Measurements from ENCODE around the gene AVPR2. TPM values are rescaled to one million over a fixed set of nuclear protein-coding genes. Genes with fewer than 3 reads are reported as not detected.

Gene AVPR2
- total RNA-seq, 6 donors from 2014 or later: 1.2 to 2.8 (median 1.4) TPM; not detected in 3

DNA sequence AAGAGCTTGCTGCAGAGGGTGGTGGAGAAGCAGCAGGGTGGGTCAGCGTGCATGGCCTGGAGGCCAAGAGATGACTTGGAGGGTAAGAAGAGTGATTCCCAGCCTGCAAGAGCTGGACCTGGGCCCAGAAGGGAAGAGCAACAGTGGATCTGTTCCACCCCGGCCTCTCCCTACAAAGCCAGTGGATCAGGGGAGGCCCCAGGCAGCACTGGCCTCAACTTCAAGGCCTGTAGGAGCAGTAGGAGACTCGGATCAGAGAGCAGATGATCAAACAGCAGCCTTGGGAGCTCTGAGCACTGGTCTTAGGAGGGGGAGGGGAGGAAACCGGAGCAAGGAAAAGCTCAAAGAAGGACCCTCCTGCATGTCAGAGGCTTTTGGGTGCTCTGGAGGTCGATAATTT is 26.1 kb upstream of the AVPR2 start:
- no peaks in the 10 kb centered on the region for H3K4me1 ChIP-seq
- no peaks in the 10 kb centered on the region for H3K36me3 ChIP-seq
- H3K9me3 ChIP-seq: no peaks in the 10 kb centered on the region
- no peak overlapping the region for H3K27ac ChIP-seq
- no peak for DNase-seq
- 35 to 53% methylated on average over 5 of the region's 5 CpGs for WGBS, 2 donors
- H3K4me3 ChIP-seq: no peak overlapping the region
- TF ChIP-seq POLR2A (IDR thresholded peaks at IDR 0.05) (no peak), POLR2AphosphoS5 (IDR thresholded peaks at IDR 0.05) (no peak), EP300 (IDR thresholded peaks at IDR 0.05) (no peak)
- TF ChIP-seq, protein P1, sequence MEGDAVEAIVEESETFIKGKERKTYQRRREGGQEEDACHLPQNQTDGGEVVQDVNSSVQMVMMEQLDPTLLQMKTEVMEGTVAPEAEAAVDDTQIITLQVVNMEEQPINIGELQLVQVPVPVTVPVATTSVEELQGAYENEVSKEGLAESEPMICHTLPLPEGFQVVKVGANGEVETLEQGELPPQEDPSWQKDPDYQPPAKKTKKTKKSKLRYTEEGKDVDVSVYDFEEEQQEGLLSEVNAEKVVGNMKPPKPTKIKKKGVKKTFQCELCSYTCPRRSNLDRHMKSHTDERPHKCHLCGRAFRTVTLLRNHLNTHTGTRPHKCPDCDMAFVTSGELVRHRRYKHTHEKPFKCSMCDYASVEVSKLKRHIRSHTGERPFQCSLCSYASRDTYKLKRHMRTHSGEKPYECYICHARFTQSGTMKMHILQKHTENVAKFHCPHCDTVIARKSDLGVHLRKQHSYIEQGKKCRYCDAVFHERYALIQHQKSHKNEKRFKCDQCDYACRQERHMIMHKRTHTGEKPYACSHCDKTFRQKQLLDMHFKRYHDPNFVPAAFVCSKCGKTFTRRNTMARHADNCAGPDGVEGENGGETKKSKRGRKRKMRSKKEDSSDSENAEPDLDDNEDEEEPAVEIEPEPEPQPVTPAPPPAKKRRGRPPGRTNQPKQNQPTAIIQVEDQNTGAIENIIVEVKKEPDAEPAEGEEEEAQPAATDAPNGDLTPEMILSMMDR (IDR thresholded peaks at IDR 0.05): no peak
- ATAC-seq (ENCODE audit: low FRiP score in 2 of 2): no peak
- H3K27me3 ChIP-seq: peaks cover 0 to 33% (median 0%) of the 10 kb centered on the region in 4 donors

DNA sequence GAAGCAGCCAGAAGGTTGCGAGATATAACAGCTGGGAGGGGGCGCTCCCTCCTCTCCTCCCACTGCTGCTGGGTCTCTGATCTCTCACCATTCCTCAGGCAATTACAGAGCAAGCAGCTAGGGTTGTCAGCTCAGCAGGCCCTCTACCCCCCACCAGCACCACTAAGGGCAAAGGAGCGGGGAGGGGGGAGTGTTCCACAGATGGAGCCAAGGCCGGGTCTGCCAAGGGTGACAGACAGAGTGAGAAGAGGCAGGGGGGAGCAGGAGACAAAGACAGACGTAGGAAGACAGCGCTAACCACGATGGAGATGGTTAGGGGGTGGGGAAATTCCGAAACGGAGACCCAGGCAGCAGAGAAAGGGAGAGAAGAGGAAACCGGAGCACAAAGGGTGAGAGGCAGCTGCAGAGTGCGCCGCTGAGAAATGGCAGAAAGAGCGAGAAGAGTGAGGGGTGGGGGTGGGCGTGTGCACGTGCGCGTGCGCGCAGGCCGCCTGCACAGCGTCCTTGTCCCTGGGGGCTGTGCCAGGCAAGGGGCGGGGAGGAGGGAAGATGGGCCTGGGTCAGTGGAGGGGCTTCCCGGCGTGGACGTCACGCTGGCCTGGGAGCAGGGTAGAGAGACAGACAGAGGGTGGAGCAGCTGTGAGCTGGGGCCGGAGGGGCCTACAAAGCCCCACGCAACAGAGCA is 25.4 kb upstream of the AVPR2 start:
- ATAC-seq (ENCODE audit: low FRiP score in 2 of 2) (no peak), DNase-seq (no peak)
- Histone ChIP-seq H3K36me3 (no peaks in the 10 kb centered on the region), H3K9me3 (no peaks in the 10 kb centered on the region), H3K4me3 (no peak overlapping the region), H3K4me1 (no peaks in the 10 kb centered on the region), H3K27ac (no peak overlapping the region), H3K27me3 (peaks cover 0 to 34% (median 0%) of the 10 kb centered on the region in 4 donors)
- no peak for TF ChIP-seq POLR2A (IDR thresholded peaks at IDR 0.05)
- no peak for TF ChIP-seq EP300 (IDR thresholded peaks at IDR 0.05)
- TF ChIP-seq, protein P1 (IDR thresholded peaks at IDR 0.05): no peak
- TF ChIP-seq POLR2AphosphoS5 (IDR thresholded peaks at IDR 0.05): no peak
- WGBS, 2 donors: 8 to 25% methylated on average over 12 to 28 of the region's 28 CpGs

DNA sequence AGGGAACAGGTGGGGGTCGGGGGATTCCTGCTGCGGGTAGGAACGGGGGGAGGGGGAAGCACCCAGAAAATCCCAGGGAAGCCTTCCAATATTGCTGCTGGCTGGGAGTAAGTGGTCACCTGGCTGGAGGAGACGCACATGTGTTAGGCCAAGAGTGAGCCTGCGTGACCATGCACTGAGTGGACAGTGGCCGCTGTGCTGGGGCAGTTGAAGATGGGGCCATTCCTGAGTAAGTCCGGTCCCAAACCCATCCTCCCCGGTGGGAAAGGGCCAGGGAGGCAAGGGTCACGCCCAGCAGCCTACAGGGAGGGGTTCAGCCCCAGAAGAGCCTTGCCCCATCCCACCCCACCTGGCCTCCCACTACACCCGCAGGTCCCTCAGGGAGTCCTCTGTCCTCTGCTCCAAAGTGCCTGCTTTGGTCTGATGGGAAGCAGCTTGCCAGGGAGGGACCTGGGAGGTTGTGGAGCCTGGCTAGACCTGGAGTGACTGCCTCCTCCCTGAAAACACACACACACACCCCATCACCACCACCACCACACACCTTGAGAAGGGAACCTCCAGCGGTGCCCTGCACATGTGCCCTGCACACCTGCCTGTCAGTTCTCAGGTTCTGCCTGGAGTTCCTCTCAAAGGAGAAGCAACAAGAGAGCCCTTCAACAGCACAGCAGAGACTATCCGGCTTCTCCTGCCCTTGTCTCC is 24.6 kb upstream of the AVPR2 start:
- WGBS, 2 donors: 62 to 80% methylated on average over 1 to 12 of the region's 12 CpGs
- TF ChIP-seq, protein P1 (IDR thresholded peaks at IDR 0.05): no peak
- no peak for TF ChIP-seq POLR2AphosphoS5 (IDR thresholded peaks at IDR 0.05)
- no peak for TF ChIP-seq EP300 (IDR thresholded peaks at IDR 0.05)
- DNase-seq: no peak

DNA sequence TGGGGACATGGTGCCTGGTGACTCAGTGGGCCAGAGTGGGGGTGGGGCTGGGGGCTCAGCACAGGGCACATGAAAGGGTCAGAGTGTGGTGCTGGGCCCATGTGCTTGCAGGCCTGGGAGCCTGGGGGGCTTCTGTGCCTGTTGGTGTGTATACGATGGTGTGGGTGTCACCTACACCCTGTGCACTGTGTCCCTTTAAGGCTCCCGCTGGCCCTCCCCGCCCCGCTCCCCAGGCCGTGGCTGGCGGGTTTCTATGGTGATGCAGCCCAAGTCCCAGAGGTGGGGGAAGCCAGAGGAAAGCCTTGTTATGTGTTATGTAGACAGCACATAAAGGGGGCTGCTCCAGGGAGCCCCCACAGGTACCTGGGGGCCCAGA is 24.0 kb upstream of the AVPR2 start:
- Histone ChIP-seq H3K9me3 (no peaks in the 10 kb centered on the region), H3K36me3 (no peaks in the 10 kb centered on the region), H3K27ac (no peak overlapping the region), H3K4me3 (no peak overlapping the region), H3K4me1 (peaks cover 0 to 4% (median 2%) of the 10 kb centered on the region in 4 donors), H3K27me3 (peaks cover 0 to 46% (median 3%) of the 10 kb centered on the region in 4 donors)
- no peak for TF ChIP-seq EP300 (IDR thresholded peaks at IDR 0.05)
- TF ChIP-seq POLR2A (IDR thresholded peaks at IDR 0.05): no peak
- TF ChIP-seq POLR2AphosphoS5 (IDR thresholded peaks at IDR 0.05): no peak
- TF ChIP-seq, protein P1 (IDR thresholded peaks at IDR 0.05): no peak
- ATAC-seq (ENCODE audit: low FRiP score in 2 of 2) (no peak), DNase-seq (no peak)
- 24% methylated on average over 6 of the region's 6 CpGs; no CpG with 5 or more reads in 1 of the 2 donors for WGBS, 2 donors

More for the DNA sequence above, 24.6 kb upstream of the AVPR2 start:
- H3K27me3 ChIP-seq: peaks cover 0 to 40% (median 2%) of the 10 kb centered on the region in 4 donors
- no peaks in the 10 kb centered on the region for H3K9me3 ChIP-seq
- no peak for ATAC-seq (ENCODE audit: low FRiP score in 2 of 2)
- no peaks in the 10 kb centered on the region for H3K4me1 ChIP-seq
- no peak overlapping the region for H3K27ac ChIP-seq
- H3K36me3 ChIP-seq: no peaks in the 10 kb centered on the region
- no peak overlapping the region for H3K4me3 ChIP-seq

Data from upper lobe of left lung (tissue), 6 donors.